ENCODE results near the gene BRICD5.

Gene BRICD5

DNA sequence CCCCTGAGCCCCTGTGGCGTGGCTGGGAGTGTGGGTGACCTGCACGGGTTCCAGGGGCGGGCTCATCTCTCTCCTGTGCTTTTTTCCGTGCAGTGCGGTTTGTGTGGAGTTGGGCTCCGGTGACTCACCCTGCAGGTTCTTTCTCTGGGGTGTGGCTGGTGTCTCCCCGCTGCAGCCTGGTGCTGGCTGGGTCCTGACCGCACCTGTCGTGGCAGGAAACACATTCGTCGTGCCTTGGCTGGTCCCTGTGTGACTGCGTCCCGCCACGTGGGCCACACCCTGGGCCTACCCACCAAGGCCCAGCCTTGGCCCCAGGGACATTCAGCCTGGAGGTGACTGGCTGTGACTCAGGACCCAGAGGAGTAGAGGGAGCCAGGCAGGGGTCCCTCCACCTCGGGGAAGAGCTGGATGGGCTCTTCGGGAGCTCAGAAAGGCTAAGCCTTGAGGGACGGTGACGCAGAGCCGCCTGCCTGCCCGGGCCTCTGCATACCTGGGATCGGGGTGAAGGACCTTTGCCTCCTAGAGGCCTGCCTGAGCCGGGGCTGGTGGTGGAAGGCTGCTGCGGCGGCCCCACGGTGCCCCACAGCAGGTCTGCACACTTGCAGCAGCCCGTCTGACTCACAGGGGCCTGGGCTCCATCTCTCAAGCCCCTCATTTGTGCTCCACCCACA, 47.3 kb downstream of the BRICD5 start:
- DNase-seq (ENCODE audit: low read depth in 2 of 2) = no peak

DNA sequence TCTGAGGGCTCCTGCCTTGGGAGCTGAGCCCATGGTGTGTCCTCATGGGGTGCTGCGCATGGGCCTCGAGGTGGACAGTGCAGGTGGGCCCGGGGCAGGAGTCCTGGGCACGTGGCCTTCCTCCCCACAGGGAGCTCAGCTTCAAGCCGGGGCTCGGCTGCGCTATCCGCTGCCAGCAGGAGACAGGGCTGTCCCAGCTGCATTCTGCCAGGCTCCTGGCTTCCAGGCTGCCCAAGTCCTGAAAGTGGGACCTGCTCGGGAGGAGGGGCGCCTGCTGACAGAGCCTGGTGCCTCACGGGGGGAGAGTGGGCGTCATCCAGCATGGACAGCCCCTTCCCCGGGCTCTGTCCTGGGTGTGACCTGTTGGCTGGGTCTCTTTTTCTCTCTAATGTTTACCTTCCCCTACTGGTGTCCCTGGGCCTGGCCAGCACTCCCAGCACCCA, 48.0 kb downstream of the BRICD5 start:
- no peak for DNase-seq (ENCODE audit: low read depth in 2 of 2)

DNA sequence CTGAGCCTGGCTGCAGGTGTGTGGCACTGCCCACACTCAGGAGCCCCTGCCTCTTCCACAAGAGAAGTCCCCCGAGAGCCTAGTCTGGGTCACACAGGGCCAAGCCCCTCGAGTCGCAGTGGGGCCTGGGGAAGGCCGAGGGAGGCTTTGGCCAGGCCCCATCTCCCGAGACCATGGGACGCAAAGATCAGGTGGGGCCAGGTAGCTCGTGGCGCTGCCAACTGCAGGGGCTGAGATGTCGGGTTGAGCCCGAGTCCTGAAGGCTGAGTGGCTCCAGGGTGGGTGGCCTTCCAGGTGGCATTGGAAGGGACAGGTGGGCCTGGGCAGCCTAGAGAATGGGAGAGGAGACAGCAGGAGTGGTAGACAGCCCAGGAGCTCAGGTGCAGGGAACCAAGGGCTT, 48.8 kb downstream of the BRICD5 start:
- DNase-seq (ENCODE audit: low read depth in 2 of 2) = no peak

DNA sequence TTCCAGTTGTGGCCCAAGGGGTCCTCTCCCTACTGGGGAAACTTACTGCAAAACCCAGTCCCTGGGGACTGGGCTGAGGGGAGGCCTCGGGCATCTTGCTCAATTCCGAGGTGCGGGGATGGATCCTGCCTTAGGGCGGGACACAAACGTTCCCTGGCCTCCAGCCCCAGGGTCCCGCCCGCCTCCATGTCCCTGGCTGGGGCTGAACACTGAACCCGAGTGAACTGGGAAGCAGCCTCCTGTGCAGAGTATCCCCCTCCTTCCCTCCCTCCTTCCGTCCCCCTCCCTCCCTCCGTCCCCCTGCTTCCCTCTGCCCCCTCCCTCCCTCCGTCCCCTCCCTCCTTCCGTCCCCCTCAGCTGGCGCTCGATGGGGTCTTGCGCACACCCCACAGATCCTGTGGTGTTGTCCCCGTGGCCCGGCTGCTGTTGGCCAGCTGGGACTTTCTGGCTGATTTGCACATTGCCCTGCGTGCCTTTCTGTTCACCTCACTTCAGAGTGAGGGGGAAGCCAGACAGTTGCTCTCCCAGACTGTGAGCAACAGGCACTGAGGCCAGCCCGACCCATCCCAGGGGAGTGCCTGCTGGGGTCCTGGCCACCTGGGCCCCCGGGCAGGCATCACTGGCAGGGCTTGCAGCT, 49.6 kb downstream of the BRICD5 start:
- no peak for DNase-seq (ENCODE audit: low read depth in 2 of 2)

All from stimulated activated CD8-positive, alpha-beta memory T cell treated with anti-CD3 and anti-CD28 coated beads, Interleukin-2, amount 100 ng/mL, for 1 hour (primary cell).